HG02610 (cell line): ENCODE measurements around the gene TMEM45B.
"Not testable (repeated sequence)": the region's sequence is repeated elsewhere in the genome, so short reads cannot be mapped to it uniquely, and the experiment has no call there.

Source experiments
- ATAC-seq: cut with Tn5 transposase; IDR thresholded peaks from one replicate; pipeline ENCODE4 v1.9.1; 2021; ENCODE audit warnings: mild to moderate bottlenecking, moderate library complexity; ENCODE audit not compliant: unreplicated experiment

Gene TMEM45B

DNA sequence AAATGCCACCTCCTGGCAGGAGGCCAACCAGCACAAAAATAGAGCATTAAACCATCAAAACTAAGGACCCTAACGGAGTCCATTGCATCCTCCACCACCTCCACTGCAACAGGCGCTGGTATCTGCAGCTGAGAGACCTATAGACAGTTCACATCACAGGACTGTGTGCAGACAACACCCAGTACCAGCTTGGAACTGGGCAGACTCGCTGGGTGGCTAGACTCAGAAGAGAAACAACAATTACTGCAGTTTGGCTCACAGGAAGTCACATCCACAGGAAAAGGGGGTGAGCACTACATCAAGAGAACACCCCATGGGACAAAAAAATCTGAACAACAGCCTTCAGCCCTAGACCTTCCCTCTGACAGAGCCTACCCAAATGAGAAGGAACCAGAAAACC lies 11.6 kb upstream of the TMEM45B start:
- no peak for ATAC-seq

DNA sequence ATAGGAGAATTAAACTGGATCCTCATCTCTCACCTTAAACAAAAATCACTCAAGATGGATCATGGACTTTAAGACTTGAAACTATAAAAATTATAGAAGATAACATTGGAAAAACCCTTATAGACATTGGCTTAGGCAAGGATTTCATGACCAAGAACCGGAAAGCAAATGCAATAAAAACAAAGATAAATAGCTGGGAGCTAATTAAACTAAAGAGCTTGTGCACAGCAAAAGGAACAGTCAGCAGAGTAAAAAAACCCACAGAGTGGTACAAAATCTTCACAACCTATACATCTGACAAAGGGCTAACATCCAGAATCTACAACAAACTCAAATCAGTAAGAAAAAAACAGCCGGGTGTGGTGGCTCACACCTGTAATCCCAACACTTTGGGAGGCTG lies 7.4 kb upstream of the TMEM45B start:
- not testable (repeated sequence) for ATAC-seq

DNA sequence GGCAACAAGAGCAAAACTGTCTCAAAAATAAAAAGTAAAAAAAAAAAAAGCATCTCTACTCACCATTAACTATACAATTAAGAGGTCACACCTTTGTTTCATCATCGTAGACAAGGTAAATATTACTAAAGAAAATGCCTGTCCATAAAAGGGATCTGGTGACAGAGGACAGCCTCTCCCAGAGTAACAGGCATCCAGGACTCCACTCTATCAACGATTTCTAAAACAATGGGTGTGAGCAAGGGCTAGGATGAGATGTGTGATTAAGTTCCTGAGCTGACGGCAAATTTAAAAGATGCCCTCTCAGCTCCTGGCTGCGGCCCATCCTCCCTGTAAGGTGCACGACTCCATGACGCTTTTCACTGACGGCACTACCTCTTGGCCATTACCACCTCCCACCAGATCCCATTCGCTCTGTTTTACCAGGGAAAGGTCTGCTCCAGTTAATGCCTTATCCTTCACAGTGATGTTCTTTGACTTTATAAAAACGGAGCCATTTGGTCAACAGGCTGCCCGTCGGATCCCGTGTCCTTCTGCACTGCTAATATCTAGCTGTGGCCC lies 2.3 kb upstream of the TMEM45B start:
- ATAC-seq, result no peak

DNA sequence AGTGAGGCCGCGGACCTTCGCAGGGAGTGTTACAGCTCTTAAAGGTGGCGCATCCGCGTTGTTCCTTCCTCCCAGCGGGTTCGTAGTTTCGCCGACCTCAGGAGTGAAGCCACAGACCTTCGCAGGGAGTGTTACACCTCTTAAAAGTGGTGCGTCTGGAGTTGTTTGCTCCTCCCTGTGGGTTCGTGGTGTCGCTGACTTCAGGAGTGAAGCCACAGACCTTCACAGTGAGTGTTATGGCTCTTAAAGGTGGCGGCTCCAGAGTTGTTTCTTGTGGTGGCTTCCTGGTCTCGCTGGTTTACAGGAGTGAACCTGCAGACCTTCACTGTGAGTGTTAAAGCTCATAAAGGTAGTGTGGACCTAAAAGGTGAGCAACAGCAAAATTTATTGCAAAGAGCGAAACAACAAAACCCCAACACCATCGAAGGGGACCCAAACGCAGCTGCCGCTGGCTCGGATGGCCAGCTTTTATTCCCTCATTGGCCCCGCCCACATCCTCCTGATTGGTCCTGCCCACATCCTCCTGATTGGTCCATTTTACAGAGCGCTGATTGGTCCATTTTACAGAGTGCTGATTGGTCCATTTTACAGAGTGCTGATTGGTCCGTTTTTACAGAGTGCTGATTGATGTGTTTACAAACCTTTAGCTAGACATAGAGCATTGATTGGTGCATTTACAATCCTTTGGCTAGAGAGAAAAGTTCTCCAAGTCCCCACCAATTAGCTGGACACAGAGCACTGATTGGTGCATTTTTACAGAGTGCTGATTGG lies 1.2 kb upstream of the TMEM45B start:
- no peak for ATAC-seq

DNA sequence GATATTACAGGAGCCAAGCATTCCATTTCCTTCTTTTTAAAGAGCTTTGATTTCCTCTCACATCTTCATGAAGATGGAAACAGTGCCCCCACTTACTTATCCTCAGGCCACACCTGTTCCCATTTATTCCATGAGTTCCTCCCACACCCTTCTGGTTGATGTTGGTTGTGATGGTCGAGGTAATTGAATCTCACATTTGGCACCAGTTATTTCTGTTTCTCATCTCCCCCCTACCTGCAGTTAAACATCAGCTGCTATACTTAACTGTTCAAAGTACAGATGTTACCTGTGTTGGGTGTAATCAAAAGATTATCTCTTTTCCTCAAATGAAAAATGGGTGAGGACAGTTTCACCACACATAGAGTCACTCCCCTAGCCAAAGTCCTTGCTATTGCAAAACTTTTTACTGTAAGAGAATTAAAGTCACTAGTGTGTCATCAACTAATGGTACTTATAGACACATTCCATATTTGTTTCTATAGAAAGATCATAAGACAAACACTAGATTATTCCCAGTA lies 1.9 kb downstream of the TMEM45B start:
- ATAC-seq, result no peak

DNA sequence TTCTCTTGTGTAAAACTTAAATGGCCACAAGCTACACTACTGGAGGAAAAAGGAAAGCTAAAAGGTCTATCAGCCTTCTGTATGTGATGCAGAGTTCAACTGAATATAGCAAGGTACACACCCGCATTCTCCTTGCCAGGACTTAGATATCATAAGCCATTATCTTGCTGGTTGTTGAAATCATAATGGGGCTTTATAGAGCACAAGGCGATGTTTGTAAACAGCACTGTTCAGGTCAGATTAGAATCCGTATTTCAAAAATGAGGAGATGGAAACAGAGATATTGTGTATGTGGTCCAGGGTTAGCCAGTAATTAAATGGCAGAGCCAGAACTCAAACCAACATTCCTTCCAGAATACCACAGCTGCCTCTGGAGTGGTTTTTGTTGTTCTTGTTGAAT lies 2.6 kb downstream of the TMEM45B start:
- not testable (repeated sequence) for ATAC-seq

DNA sequence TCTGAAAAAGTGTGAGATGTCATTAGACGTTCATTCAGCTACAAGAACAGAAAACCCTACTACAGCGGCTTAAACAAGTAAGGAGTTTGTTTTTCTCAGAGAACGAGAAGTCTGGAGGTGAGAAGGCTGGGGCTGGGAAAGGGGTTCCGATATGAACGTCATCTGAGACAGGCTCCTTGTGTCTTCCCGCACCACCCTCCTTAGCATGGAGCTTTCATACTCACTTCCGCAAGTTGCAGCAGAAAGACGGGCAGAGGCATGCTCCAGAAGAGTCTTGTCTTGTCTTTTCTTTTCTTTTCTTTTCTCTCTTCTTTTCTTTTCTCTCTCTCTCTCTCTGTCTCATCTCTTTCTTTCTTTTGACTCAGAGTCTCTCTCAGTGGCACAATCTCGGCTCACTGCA lies 3.6 kb downstream of the TMEM45B start:
- ATAC-seq, result no peak

DNA sequence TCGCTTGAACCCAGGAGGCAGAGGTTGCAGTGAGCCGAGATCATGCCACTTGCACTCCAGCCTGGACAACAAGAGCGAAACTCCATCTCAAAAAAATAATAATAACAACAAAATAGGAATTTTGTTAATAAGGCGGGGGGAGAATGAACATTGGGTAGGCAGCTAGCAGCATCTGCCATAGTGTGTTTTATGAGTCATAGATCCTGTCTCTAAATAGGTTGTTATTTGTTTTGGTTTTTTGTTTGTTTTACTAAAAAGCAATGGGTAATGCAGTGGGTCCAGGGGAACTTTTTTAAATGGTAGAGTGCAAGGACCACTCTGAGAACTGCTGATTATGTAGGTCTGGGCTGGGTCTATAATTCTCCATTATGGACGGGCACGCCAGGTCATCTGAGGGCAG lies 4.6 kb downstream of the TMEM45B start:
- ATAC-seq, result not testable (repeated sequence)

DNA sequence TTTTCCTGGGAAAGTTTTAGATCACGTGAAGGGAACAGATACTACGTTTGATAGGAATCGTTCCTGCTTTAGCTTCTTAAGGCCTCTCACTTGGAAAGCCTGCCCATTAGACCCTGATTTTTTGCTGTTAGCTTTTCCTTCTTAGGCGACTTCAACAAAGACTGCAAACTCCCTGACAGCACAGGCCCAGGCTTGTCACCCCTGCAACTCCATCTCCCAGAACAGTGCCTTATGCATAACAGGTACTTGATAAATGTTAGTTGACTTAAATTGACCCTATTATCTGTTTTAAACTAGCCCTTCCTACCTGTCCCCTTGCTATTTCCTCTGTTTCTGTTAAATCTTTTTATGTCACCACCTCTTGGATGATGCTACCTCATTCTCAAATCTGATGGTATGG lies 7.6 kb downstream of the TMEM45B start:
- ATAC-seq, result not testable (repeated sequence)

DNA sequence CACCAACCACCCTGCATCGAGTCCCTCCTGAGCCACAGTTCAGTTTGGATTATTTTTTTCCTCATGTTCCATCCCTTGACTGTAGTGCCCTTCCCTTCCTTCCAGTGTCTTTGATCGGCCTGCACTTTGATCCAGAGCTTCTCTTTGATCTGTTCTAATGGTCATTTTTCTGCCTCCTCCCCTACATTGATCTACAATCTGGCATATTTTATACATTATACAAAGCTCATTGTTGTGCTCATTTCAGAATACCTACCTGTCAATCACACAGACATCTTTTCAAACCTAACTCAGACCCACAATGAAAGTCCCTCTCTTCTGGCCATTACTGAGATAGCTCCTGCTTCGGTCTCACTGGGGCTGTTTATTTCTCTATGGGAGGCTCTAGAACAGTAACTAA lies 8.2 kb downstream of the TMEM45B start:
- ATAC-seq, result not testable (repeated sequence)

DNA sequence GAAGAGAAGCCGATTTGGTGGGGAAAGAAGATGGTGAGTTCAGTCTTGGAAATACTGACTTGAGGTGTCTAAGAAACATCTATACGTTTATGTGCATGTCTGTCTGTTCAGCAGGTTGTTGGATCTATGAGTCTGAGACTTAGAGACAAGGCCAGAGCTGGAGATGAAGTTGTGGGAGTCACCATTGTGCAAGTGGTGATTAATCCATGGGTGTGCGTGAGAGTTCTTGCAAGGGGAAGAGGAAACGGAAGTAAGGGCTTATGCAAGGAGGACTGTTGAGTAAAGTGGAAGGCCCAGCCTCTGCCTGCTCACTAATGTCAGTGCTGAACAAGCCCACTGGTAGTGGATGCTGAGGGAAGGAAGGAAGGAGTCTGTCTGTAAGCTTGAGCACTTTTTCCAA lies 9.7 kb downstream of the TMEM45B start:
- ATAC-seq, result no peak

DNA sequence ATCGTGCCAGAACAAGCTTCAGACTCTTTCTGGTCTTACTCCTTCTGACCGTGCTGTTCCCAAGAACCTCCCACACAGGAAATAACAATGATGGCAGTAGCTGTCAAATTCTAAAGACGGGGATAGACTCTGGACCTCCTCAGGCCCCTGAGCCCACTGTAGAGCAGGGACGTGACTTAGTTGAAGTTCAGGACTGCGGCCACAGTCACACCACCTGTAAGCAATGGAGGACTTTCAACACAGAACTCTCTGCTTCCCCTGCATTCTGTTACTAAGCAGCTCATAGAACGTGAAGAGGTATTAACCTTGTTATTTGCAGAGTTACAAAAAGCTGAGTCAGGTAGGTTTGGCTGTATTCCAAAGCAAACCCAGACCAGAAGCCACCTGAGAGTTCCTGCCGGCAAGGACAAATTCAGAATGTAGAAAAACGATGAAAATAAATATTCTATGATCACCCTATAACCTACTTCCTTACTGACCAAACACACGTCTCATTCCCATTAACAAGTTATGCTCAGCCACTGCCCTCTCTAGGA lies 12.7 kb downstream of the TMEM45B start:
- ATAC-seq, result no peak

DNA sequence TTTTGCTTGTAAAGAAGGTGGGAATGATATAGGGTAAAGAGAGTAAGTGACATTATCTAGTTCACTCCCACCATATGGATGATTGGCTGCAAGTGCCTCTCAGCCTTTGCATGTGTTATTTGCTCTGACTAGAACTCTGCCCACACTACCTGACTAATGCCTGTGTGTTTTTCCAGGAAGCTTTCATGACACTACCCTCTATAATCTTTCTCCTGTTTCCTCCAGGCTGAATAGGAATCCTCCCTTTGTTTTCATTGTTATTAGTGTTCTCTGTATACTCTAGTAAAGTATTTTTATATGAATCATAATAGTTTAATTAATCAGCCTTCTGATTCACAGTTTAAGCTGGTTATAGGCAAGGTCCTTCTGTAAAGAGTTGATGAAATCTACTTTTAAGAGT lies 13.8 kb downstream of the TMEM45B start:
- ATAC-seq, result not testable (repeated sequence)

DNA sequence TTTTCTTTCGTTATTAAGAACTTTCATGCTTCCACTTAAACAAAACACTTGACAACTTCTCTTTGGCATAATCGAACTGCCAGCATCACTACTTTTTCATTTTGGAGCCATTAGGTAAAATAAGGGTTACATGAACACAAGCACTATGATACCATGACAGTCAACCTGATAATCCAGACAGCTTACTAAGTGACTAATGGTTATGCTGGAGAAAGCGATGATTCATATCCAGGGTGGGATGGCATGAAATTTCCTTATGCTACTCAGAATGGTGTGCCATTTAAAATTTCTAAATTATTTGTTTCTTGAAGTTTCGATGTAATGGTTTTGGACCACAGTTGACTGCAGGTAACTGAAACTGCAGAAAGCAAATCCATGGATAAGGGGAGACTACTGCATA lies 15.6 kb downstream of the TMEM45B start:
- not testable (repeated sequence) for ATAC-seq

DNA sequence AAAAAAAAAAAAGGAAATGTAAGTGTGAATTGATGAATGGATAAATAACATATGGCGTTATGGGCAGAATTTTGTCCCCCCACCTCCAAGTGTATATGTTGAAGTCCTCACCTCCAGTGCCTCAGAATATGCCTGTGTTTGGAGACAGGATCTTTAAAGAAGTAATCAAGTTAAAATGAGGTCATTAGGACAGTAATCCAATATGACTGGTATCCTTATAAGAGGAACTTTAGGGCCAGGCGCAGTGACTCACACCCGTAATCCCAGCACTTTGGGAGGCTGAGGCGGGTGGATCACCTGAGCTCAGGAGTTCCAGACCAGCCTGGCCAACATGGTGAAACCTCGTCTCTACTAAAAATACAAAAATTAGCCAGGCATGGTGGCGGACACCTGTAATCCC lies 17.6 kb downstream of the TMEM45B start:
- ATAC-seq, result not testable (repeated sequence)

DNA sequence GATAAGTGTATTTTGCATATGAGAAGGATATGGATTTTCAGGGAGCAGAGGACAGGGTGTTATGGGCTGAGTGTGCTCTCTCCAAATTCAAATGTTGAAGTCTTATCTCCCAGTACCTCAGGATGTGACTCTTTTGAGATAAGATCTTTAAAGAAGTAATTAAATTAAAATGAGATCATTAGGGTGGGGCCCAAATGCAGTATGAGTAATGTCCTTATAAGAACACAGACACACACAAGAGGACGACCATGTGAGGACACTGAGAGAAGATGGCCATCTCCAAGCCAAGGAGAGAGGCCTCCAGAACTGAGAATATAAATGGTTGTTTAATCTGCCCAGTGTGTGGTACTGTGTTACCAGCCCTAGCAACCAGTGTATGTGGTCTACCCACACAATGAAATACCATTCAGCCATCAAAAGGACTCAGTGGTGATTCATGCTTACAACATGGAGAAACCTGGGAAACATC lies 20.8 kb downstream of the TMEM45B start:
- not testable (repeated sequence) for ATAC-seq

DNA sequence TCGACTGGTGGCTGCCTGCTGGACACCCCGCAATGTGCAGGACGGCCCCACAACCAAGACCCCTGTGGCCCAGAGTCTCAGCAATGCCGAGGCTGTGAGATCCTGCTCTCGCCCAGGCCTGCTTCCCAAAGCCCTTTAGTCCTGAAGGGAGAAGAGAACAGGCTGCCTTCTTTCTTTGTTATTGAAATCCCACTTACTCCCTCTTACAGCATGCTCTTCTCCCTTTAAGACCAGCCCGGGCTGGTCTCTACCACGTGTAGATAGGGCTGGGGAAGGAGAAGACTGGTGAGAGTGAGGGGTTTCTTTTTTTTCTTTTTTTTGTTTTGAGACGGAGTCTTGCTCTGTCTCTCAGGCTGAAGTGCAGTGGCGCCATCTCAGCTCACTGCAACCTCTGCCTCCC lies 21.3 kb downstream of the TMEM45B start:
- no peak for ATAC-seq

DNA sequence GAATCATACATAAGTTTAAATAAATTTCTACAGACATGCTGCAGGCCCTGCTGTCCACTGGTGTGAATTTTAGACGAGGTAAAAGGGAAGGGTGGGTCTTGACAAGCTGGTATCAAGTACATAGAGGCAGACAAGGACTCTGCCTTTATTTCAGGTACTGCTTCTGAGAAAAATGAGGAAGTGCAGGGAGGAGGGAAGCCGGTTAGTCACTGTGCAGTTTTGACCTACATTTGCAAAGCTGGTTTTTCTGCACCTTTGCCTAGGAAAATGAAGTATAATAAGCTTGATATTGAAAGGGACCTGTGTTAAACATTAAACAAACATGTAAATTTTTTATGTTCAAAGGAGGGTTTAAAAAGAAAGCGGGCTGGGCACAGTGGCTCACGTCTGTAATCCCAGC lies 24.6 kb downstream of the TMEM45B start:
- no peak for ATAC-seq

DNA sequence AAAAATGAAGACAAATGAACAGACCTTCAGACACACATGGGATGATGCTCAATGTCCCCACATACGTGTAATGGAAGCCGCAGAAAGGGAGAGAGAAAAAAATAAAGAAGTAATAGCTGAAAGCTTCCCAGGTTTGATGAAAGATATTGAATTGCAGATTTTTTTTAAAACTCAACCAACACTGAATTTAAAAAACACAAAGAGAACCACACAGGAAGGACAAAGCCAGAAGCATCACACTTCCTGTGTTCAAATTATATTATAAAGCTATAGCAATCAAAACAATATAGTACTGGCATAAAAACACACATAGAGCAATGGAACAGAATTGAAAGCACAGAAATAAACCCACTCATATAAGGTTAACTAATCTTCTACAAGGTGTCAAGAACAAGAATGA lies 26.5 kb downstream of the TMEM45B start:
- no peak for ATAC-seq

DNA sequence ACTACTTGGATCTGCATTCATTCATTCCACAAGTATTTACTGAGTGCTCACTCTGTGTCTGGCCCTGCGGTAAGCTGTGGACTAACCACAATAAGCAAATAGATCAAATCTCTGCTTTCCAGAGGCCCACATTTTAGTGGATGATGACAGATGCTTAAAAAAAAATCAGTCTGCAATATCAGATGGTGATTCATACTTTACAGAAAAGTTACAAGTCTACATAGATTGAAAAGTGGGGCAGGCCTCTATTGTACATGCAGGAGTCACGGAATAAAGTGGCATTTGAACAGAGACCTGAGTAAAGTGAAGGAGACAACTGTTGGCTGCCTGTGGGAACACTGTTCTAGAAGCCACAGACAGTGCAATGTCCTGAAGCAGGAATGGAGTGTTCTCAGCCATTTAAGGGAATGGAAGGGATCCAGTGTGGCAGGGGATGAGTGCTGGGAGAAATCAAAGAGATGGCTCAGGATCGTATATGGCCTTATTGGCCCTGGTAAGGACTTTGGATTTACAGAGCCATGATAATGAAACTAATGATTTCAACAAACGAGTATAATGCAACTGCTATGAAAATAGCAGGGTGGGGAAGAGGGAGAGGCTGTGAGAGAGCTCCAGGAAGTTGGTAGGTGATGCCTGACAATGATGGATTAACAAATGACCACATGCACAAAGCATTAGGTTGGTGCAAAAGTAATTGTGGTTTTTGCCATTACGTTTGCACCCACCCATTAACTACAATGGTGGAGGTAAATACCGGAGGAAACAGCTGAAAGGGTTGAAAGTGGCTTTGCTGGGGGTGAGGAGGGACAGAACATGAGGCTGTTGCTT lies 31.1 kb downstream of the TMEM45B start:
- ATAC-seq, result no peak

DNA sequence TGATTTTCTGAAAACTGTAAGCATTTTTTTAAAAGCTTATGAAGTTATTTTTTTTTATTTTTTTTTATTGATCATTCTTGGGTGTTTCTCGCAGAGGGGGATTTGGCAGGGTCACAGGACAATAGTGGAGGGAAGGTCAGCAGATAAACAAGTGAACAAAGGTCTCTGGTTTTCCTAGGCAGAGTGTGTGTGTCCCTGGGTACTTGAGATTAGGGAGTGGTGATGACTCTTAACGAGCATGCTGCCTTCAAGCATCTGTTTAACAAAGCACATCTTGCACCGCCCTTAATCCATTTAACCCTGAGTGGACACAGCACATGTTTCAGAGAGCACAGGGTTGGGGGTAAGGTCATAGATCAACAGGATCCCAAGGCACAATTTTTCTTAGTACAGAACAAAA lies 31.7 kb downstream of the TMEM45B start:
- not testable (repeated sequence) for ATAC-seq
